ENCODE measurements around the gene GNAQ. TPM values are rescaled to one million over a fixed set of nuclear protein-coding genes. Genes with fewer than 3 reads are reported as not detected.

The GNAQ gene
- total RNA-seq, 1 donor: 58.0 TPM

GRCh38 chr9:77802064-77802463, 229.5 kb downstream of the GNAQ start:
- no peak for DNase-seq (ENCODE audit: low read depth)
- no peak overlapping the region for H3K4me3 ChIP-seq (ENCODE audit: low read depth, low read length)
- TF ChIP-seq CTCF (IDR thresholded peaks at IDR 0.05; ENCODE audit: insufficient read depth, low read length): no peak

DNA sequence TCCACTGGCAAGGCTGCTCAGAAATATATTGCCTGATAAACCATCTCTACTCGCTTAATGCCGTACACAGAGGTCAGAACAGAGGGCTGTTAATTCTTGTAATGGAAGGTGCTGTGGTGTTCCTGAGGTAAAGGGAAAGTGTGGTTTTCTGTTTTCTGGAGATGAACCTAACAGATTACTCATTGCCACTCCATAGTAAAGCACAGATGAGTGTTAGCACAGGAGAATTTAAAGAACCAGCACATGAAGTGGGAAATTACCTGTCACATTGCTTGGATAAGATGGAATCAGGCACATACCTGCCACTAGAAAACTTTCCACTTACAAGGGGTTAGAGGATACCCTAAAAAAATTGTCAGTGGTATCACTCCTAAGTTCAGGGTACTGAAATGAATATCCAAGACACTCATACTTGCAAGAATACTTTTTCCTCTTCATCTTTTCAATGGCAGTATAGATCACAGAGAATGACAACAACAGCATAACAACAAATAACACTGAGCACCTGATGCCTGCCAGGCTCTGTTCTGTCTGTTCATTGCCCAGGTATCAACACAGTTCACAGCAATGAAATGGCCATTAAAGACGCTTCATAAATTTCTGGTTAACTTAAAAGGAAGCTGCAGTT, 230.6 kb downstream of the GNAQ start:
- DNase-seq (ENCODE audit: low read depth): no peak
- no peak overlapping the region for H3K4me3 ChIP-seq (ENCODE audit: low read depth, low read length)
- TF ChIP-seq CTCF (IDR thresholded peaks at IDR 0.05; ENCODE audit: insufficient read depth, low read length): no peak

GRCh38 chr9:77798140-77798539, 233.5 kb downstream of the GNAQ start:
- no peak overlapping the region for H3K4me3 ChIP-seq (ENCODE audit: low read depth, low read length)
- no peak for DNase-seq (ENCODE audit: low read depth)
- no peak for TF ChIP-seq CTCF (IDR thresholded peaks at IDR 0.05; ENCODE audit: insufficient read depth, low read length)

DNA sequence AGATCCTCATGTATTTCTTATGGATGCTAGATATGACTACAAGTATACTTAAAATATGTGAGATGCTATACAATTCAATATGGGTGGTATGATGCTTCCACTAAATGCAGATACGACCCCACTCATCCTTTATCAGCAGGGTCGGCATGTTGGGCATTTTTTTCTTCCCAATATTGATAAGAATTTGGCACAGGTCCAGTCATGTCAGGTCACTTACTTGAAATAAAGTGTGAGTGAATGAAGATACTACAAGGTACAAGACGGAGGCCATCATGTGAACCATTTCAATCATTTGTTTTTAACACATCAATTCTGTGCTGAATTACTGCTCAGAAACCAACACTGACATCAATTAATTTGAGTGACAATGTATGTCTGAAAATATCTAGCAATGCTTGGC, 236.6 kb downstream of the GNAQ start:
- TF ChIP-seq CTCF (IDR thresholded peaks at IDR 0.05; ENCODE audit: insufficient read depth, low read length): no peak
- no peak overlapping the region for H3K4me3 ChIP-seq (ENCODE audit: low read depth, low read length)
- DNase-seq (ENCODE audit: low read depth): no peak

GRCh38 chr9:77793849-77794248, 237.8 kb downstream of the GNAQ start:
- DNase-seq (ENCODE audit: low read depth): peak; percentile 56
- no peak overlapping the region for H3K4me3 ChIP-seq (ENCODE audit: low read depth, low read length)
- peak; percentile 35 for TF ChIP-seq CTCF (IDR thresholded peaks at IDR 0.05; ENCODE audit: insufficient read depth, low read length)

DNA sequence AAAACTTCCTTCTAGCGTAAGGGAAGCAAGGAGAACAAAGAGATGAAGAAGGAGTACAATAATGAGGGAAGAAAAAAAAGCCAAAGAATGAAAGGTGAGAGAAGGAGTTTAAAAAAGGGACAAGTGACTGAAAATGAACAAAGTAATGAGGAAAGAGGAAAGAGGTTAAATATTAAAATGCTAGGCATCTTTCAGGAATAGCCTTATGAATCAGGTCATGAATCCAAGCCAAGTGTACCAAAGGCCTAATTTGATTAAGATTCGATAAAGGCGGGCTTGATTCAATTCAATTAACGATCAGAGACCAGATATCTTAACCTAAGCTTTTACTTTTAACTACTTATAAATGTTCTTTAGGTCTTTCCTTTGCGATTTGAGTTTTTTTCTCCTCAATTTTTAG, 241.7 kb downstream of the GNAQ start:
- TF ChIP-seq CTCF (IDR thresholded peaks at IDR 0.05; ENCODE audit: insufficient read depth, low read length): no peak
- H3K4me3 ChIP-seq (ENCODE audit: low read depth, low read length): no peak overlapping the region

DNA sequence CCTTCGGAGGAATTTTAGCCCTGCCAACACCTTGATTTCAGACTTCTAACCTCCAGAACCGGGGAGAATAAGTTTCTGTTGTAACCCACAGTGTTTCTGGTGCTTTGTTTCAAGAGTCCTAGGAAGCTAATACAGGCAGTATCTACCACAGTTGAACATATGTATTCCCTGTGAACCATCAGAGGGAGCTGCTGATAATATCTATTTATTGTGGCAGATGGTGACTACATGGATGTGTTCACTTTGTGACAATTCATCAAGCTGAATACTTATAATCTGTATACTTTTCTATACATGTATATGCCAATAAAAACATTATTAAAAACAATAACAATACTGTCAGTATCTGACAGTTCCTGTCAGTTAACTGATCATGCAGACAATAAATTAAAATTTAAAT, 246.3 kb downstream of the GNAQ start:
- DNase-seq (ENCODE audit: low read depth): no peak
- TF ChIP-seq CTCF (IDR thresholded peaks at IDR 0.05; ENCODE audit: insufficient read depth, low read length): no peak
- no peak overlapping the region for H3K4me3 ChIP-seq (ENCODE audit: low read depth, low read length)

More for the DNA sequence above, 241.7 kb downstream of the GNAQ start:
- DNase-seq (ENCODE audit: low read depth): no peak

All from fibroblast of the aortic adventitia (primary cell).